GM21619 (cell line): Measurements from ENCODE around the gene JPH2.
"Not testable (repeated sequence)": the region's sequence is repeated elsewhere in the genome, so short reads cannot be mapped to it uniquely, and the experiment has no call there.

Experiments used
- ATAC-seq: cut with Tn5 transposase; IDR thresholded peaks from one replicate; pipeline ENCODE4 v1.9.1; 2021; ENCODE audit not compliant: unreplicated experiment

JPH2 gene

DNA sequence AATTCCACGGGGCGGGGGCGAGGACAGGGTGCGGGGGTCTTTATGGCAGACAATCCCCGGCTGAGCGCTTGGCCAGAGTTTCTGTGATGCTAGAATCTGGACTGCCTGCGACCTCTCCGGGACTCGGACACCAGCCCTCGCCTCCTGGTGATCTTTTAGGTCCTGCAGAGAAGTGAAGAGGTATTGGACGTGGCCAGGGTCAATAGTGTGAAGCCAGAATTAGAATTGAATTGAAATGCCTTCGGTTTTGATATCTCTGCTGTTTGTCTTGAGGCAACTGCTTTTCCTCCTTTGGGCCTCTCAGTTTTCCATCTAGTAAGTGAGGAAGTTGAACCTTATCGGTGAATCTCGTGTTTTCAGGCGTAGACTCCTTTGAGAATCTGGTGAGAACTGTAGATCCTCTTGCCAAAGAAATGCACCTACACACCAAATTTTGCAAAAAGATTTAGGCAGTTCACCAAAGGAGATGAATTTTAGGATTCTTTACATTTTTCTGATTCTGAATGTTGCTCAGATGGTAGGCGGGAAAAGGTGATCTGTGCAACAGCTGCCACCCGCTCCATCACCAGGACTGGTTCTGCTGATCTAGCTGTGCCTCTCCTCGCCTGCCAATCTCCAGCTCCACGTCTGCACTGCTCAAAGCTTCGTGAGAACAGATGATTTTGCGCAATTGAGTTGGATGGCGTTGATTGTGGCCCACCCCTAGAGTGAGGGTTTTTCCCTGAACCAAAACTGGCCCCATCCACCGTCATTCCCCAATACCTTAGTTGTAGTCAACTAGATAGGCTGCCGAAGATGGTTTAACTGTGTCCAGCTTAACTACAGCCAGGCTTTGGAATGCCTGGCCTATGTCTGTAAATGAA is 24.4 kb upstream of the JPH2 start:
- ATAC-seq = no peak

DNA sequence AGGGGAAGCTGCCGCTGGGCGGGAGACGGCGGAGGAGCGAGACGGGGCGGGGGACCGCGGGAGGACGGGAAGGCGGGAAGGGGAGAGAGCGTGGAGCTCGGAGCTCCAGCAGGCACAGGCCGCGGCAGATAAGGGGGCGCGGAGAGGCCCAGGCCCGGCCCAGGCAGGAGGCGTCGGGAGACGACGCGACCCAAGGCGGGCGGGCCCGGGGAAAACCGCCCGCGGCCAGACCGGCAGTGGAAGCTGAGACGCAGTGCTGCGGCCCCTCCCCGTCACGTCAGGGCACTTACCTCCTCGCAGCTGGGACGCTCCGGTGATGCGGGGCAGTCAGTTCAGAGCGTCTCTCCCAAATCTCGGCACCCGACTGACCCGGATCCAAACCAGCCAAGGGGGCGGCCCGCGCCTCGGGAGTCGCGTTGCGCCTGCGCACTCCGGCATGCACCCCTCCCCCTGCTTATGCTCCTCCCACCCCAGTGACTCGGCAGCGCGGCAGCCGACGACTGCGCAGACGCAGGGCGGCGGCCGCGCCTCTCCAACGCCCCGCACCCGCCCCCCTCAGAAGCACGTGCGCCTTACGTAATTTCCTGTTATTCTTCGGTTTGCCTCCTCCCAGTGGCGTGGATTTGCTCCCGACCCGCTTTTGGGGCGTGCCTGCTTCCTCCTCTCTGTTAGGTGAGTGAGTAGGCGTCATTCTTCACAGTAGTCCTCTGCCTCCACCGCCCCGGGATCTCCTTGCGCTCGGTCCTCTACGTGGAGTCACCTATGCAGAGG is 23.6 kb upstream of the JPH2 start, which contains the start of gene OSER1:
TSS of gene OSER1 (minus strand) at position 366 of the 771 bp plus-strand sequence. CDS start 3,814 bp downstream, outside the sequence.
- peak; percentile 80 for ATAC-seq

DNA sequence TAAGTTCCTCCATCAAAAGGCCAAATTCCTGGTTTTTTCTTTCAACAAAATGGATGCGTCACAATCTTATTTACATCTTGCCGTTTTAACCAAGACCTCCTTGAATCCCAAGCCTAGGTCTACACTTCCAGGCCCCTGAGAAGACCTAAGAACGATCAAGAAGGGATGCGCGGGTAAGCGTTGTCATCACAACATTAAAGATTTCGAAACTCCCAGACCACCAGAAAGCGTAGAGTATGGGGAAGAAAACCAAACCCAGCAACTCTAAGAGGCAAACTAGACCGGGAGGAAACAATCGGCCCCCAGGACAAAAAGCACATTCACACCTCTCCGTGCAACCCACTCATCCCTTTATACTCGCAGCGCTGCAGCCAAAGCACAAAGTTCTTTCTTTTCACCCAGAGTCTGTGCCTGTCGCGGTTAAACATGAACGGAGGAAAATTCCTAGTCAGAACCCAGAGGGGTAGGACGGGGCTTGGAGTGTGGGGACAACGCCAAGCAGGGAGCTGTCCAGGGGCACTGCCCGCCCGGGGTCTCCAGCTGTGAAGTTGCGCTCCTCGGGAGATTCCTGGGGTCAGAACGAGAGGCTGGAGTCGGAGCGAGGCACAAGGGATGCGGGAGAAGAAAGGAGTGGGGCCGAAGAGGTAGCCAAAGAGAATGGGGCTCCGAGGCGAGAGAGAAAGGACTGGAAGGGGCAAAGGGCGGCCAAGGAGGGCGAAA is 22.9 kb upstream of the JPH2 start:
- ATAC-seq = no peak

- ATAC-seq = no peak
These were observed 21.8 kb upstream of the JPH2 start for GRCh38 chr20:44208770-44209169.

- no peak for ATAC-seq
These were observed 21.2 kb upstream of the JPH2 start for GRCh38 chr20:44208165-44208564.

GRCh38 chr20:44207126-44207723 is 20.2 kb upstream of the JPH2 start:
- no peak for ATAC-seq

DNA sequence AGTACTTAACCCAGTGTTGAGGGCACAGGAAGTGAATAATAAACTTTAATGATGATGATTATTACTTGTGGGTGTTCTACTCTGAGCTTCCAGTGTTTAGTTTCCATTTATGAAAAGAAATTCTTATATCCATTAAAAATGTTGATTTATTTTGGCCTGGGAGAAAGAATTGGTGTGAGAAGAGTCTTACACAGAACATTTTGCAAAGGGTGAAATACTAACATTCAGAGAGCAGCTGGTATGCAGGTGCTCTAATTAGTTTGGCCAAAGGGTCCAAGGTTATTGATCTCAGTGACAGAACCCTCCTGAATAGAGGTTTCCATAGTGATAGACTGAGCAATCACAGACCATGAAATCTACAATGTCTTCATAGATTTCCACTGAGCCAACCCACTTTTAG is 19.1 kb upstream of the JPH2 start:
- no peak for ATAC-seq

DNA sequence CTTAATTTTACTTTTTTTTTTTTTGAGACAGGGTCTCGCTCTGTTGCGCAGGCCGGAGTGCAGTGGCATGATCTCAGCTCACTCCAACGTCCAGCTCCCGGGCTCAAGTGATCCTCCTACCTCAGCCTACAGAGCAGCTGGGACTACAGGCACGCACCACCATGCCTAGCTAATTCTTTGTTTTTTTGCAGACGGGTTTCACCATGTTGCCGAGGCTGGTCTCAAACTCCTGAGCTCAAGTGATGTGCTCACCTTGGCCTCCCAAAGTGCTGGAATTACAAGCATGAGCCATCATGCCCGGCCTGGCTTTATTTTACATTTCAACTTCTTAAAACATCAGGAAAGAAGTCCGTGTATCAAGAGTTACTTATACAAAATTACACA is 17.8 kb upstream of the JPH2 start:
- ATAC-seq = no peak

DNA sequence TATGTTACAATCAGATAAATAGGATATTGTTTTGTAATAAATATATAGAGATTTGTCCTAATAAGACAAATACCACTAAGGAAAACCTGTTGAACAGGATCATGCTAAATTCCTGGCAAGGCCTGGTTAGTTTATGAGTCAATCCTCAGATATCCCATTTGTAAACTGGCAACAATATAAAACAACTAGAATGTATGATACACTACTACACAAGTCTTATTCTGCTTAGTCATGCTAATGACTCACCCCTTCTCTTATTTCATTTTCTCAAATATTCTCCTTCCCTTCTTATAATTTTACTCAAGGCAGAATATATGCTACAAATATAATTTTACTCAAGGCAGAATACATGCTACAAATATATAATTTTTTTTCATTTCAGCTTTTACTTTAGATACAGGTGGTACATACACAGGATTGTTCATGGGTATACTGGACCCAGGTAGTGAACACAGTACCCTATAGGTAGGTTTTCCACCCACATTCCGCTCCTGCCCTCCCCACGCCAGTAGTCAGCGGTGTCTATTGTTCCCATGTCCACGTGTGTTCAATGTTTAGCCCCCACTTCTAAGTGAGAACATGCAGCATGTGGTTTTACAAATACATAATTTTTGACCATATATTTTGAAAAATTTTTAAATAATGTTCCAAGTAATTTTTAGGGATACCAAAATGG is 17.3 kb upstream of the JPH2 start:
- ATAC-seq = no peak

DNA sequence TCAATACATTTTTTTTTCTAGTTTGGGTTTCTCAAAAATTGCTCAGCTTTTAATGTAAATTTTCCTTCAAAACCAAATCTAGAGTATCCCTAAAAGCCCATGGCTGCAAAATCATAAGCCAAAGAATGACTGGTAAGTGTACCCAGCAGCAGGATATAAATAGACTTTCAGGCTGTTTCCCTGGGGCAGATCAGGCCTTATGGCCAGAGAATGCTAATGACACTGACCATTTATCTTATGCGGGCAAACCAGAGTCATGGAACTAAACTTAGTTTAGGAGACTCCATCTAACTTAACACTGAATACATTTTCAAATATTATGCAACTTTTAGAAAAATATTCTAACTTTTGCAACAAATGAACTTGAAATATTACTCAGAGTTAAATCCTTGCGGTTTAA is 16.2 kb upstream of the JPH2 start:
- ATAC-seq = no peak

GRCh38 chr20:44200983-44201382 is 14.0 kb upstream of the JPH2 start:
- ATAC-seq = no peak

GRCh38 chr20:44200371-44200770 is 13.4 kb upstream of the JPH2 start:
- no peak for ATAC-seq

DNA sequence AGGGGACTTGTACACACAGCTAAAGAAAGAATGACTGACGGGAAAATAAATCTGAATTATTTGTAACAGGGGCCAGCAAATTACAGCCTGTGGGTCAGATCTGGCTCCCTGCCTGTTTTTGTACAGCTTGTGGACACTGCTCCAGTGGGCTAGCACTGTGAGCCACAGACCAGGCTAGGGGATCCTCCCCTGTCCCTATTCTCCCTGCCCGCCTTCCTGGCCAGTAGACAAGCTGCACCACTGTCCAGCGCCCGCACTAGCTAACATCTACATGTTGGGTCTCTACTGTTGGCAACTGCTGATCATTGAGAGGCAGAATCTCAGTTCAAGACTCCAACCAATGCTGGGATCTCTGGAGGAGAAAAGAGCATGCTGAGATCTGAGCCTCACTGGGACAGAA is 12.9 kb upstream of the JPH2 start:
- ATAC-seq = no peak

GRCh38 chr20:44198872-44199271 is 11.9 kb upstream of the JPH2 start:
- no peak for ATAC-seq

- ATAC-seq = no peak
These were observed 9.3 kb upstream of the JPH2 start for GRCh38 chr20:44196271-44196670.

DNA sequence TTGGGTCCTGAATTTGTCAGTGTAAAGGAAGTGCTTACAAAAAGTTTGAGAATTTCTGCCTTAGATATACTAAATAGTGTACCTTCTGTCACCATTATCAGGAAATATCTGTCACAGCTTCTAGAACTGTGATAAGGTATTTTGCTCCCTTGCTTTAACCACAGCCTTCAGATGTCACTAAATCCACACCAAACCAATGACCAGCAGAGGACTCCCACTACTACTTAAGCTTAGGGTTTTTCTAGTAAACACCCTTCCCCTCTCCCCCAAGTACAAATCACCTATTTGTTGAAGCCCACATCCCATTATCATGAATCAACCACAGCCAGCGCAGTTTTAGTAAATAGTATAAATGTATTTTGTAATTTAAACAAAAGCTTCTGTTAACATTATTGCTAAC is 8.6 kb upstream of the JPH2 start:
- ATAC-seq = no peak

DNA sequence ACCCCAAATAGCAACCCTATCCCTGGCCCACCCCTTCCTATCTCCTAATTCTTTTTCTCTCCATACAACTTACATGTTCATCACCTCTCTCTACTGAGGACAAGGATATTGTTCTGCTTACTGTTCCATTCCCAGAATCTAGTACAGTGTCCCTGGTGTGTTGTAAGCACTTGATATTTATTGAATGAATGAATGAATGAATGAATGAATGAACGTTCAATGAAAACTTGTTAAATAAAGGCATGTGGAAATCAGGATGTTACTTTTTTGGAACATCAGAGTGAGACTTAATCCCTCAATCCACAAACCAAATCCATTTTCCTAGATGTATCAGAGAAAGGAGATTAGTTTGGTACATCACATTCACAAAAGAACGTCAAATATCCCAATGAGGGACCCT is 6.8 kb upstream of the JPH2 start:
- no peak for ATAC-seq

GRCh38 chr20:44191640-44192039 is 4.7 kb upstream of the JPH2 start:
- ATAC-seq = not testable (repeated sequence)

DNA sequence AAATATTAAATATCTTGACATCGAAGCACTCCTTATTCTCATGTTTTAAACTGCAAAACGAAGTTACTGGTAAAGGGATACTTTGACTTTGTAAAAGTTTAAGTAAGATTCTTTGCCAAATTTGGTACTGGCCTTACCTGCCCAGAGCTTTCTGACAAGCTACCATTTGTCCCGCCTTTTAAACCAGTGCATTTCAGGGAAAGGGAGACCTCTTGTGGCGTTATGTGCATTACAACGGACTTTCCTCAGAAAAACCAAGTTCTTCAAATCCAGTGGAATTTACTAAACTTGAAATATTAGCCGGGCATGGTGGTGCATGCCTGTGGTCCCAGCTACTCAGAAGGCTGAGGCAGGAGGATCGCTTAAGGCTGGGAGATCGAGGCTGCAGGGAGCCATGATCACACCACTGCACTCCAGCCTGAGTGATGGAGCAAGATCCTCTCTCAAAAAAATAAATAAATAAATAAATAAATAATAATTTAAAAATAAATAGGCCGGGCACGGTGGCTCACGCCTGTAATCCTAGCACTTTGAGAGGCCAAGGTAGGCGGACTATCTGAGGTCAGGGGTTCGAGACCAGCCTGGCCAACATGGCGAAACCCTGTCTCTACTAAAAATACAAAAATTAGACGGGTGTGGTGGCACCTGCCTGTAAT is 3.3 kb upstream of the JPH2 start:
- ATAC-seq = not testable (repeated sequence)

DNA sequence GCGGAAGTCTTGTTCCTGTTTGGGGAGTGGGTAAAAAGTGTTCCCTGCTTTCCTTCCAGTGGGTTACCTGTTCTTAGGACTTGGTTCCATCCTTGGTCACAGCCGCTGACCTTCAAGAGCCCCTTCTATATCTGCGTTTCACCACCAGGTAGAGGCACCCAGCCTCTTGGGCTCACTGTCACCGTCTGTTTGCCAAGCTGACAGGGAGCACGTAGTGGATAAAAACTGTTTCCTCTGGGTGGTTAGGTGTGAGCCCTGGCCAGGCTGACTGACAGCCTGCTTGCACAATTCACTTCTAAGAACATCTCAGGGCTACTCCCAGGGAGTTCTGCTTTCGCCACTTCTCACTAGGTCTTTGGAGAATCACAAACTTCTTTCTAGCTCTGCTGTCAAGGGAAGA is 1.8 kb upstream of the JPH2 start:
- ATAC-seq = no peak
